Sigmoid colon (tissue), 4 donors: Measurements from ENCODE around the gene POU2F3.

Experiments
- EP300 ChIP-seq, 4 donors: sonication (generic); formaldehyde crosslinking; IDR thresholded peaks; one replicate each; pipeline ENCODE4 v1.6.1; 2017; ENCODE audit warnings: antibody characterized with exemption in 4 of 4
- TF ChIP-seq, protein P1 (sequence below), 4 experiments: fragments of 450-650 bp in 3 of 4; fragments of 200-600 bp in 1 of 4; IDR thresholded peaks; one replicate each; pipeline ENCODE4 v1.5.1; 2016 to 2019; ENCODE audit warnings: antibody characterized with exemption in 4 of 4, mild to moderate bottlenecking in 3 of 4, moderate library complexity in 2 of 4

DNA sequence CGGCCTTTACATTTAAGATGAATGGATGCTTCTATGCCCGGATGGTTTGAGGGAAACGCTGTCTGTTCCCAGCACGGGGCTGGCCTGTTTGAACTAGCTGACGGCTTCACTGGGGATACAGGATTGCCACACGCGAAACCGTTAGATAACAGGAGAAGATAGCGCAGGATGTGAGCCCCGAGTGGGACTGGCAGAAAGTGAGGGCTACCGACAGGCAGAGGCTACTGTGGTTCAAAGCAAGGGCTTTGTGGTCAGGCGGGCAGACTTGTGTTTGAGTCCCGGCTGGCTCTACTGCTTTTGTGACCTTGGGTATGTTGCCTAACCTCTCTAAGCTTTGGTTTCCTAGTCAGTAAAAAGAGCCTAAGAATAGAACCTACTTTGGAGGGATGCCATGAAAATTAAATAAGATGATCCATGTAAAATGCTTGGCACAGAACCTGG is 31.9 kb upstream of the POU2F3 start:
- TF ChIP-seq, protein P1, sequence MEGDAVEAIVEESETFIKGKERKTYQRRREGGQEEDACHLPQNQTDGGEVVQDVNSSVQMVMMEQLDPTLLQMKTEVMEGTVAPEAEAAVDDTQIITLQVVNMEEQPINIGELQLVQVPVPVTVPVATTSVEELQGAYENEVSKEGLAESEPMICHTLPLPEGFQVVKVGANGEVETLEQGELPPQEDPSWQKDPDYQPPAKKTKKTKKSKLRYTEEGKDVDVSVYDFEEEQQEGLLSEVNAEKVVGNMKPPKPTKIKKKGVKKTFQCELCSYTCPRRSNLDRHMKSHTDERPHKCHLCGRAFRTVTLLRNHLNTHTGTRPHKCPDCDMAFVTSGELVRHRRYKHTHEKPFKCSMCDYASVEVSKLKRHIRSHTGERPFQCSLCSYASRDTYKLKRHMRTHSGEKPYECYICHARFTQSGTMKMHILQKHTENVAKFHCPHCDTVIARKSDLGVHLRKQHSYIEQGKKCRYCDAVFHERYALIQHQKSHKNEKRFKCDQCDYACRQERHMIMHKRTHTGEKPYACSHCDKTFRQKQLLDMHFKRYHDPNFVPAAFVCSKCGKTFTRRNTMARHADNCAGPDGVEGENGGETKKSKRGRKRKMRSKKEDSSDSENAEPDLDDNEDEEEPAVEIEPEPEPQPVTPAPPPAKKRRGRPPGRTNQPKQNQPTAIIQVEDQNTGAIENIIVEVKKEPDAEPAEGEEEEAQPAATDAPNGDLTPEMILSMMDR (IDR thresholded peaks at IDR 0.05) = no peak
- TF ChIP-seq EP300 (IDR thresholded peaks at IDR 0.05) = no peak
